GM18867 (cell line): Measurements from ENCODE around the gene GOLGA6L2.
"Not testable (repeated sequence)": the region's sequence is repeated elsewhere in the genome, so short reads cannot be mapped to it uniquely, and the experiment has no call there.

Experiments
- ATAC-seq: cut with Tn5 transposase; IDR thresholded peaks from one replicate; pipeline ENCODE4 v1.9.1; 2021; ENCODE audit warnings: mild to moderate bottlenecking, moderate library complexity; ENCODE audit not compliant: unreplicated experiment

Gene GOLGA6L2

GRCh38 chr15:23447107-23447500, at the start of gene GOLGA6L2:
TSS of gene GOLGA6L2 (minus strand) at chr15:23447243. CDS start at chr15:23447181, 62 bp downstream.
- no peak for ATAC-seq

GRCh38 chr15:23484870-23485269, 37.8 kb upstream of the GOLGA6L2 start:
- no peak for ATAC-seq

- ATAC-seq, result no peak
Observed at GRCh38 chr15:23483821-23484299, 36.8 kb upstream of the GOLGA6L2 start.

- ATAC-seq, result no peak
Observed at GRCh38 chr15:23482764-23483489, 35.9 kb upstream of the GOLGA6L2 start.

GRCh38 chr15:23482228-23482627, 35.2 kb upstream of the GOLGA6L2 start:
- no peak for ATAC-seq

GRCh38 chr15:23477920-23478319, 30.9 kb upstream of the GOLGA6L2 start:
- ATAC-seq, result no peak

GRCh38 chr15:23472678-23473077, 25.6 kb upstream of the GOLGA6L2 start:
- ATAC-seq, result no peak

- no peak for ATAC-seq
Observed at GRCh38 chr15:23472033-23472432, 25.0 kb upstream of the GOLGA6L2 start.

- peak; percentile 58 for ATAC-seq
Observed at GRCh38 chr15:23467110-23467600, 20.1 kb upstream of the GOLGA6L2 start.

- ATAC-seq, result no peak
Observed at GRCh38 chr15:23457890-23458289, 10.8 kb upstream of the GOLGA6L2 start.

- no peak for ATAC-seq
Observed at GRCh38 chr15:23446215-23447106, 582 bp downstream of the GOLGA6L2 start.

- ATAC-seq, result no peak
Observed at GRCh38 chr15:23444269-23444668, 2.8 kb downstream of the GOLGA6L2 start.

- no peak for ATAC-seq
Observed at GRCh38 chr15:23441204-23441603, 5.8 kb downstream of the GOLGA6L2 start.

GRCh38 chr15:23440596-23440995, 6.4 kb downstream of the GOLGA6L2 start:
- no peak for ATAC-seq

- ATAC-seq, result no peak
Observed at GRCh38 chr15:23439513-23439912, 7.5 kb downstream of the GOLGA6L2 start.

GRCh38 chr15:23438816-23439466, 8.1 kb downstream of the GOLGA6L2 start:
- ATAC-seq, result no peak

GRCh38 chr15:23437673-23438072, 9.4 kb downstream of the GOLGA6L2 start:
- ATAC-seq, result no peak

GRCh38 chr15:23437146-23437545, 9.9 kb downstream of the GOLGA6L2 start:
- ATAC-seq, result no peak

GRCh38 chr15:23436421-23436820, 10.6 kb downstream of the GOLGA6L2 start:
- no peak for ATAC-seq

GRCh38 chr15:23434699-23435098, 12.3 kb downstream of the GOLGA6L2 start:
- not testable (repeated sequence) for ATAC-seq

GRCh38 chr15:23425327-23425726, 21.7 kb downstream of the GOLGA6L2 start:
- not testable (repeated sequence) for ATAC-seq
